Measurements from ENCODE around the gene SLC11A1. TPM values are rescaled to one million over a fixed set of nuclear protein-coding genes. Genes with fewer than 3 reads are reported as not detected.
A peak's percentile ranks its signal among the peaks of the same experiment; 100 is the strongest.

The SLC11A1 gene
- total RNA-seq = 3.8 TPM

DNA sequence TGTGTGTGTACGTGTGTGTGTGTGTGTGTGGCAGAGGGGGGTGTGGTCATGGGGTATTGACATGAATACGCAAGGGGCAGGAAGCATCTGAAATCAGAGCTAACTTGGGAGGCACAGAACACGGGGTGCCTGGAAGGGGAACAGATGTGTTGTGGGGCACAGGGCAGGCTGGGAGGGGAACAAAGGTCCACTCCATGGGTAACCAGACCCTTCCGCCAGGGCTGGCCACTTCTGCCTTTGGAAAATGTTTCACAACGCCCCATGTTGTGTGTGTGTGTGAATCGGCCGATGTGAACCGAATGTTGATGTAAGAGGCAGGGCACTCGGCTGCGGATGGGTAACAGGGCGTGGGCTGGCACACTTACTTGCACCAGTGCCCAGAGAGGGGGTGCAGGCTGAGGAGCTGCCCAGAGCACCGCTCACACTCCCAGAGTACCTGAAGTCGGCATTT, at the start of gene SLC11A1:
Gene SLC11A1, plus strand, starts transcription at position 358 of the 451 bp plus-strand sequence. CDS start 96 bp downstream, outside the sequence.

DNA sequence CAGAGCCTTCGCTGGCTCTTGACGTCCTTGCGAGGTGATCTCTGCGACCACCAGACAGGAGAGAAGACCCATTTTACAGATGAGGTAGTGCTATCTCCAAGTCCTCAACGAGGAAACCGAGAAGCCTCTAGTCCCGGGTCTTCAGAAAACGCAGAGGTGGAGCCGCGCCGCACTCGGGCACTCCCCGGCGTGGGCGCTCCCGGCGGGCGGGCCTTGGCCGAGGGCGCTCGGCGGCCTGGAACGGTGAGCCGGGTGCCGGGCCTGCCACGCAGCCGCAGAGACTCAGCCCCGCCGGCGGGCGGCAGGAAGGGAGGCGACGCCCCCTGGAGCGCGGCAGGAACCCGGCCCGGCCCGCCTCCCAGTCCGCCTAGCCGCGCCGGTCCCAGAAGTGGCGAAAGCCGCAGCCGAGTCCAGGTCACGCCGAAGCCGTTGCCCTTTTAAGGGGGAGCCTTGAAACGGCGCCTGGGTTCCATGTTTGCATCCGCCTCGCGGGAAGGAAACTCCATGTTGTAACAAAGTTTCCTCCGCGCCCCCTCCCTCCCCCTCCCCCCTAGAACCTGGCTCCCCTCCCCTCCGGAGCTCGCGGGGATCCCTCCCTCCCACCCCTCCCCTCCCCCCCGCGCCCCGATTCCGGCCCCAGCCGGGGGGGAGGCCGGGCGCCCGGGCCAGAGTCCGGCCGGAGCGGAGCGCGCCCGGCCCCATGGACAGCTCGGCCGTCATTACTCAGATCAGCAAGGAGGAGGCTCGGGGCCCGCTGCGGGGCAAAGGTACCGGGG, 17.5 kb downstream of the SLC11A1 start, which contains the start of gene CTDSP1:
Gene CTDSP1, plus strand, starts transcription at position 478 of the 776 bp plus-strand sequence. Its CDS starts 223 bp downstream, at position 701.

GRCh38 chr2:218418717-218419458, 36.8 kb downstream of the SLC11A1 start, which contains the start of gene VIL1:
Gene VIL1, plus strand, starts transcription at chr2:218419123. Its CDS starts 4,656 bp downstream, at chr2:218423779.

Small RNA genes lying within 50 kb of the gene (small RNA-seq; reads per million reads assigned to genes)
- gene MIR26B (ENCODE audit: low replicate concordance) = 1,023 reads per million, percentile 98 among the genes with 10 or more reads in this experiment
- gene MIR6810 (ENCODE audit: low replicate concordance) = not detected

Other genes starting within 250 kb of the SLC11A1 start
- 0.31 TPM for gene CXCR1, start 215.3 kb upstream of the SLC11A1 start, total RNA-seq
- 153 TPM for gene ARPC2, start 165.1 kb upstream of the SLC11A1 start, total RNA-seq
- gene GPBAR1, start 121.3 kb upstream of the SLC11A1 start, total RNA-seq = not detected
- 82.0 TPM for gene AAMP, start 112.1 kb upstream of the SLC11A1 start, total RNA-seq
- 14.4 TPM for gene PNKD, start 111.8 kb upstream of the SLC11A1 start, total RNA-seq
- gene TMBIM1, start 89.8 kb upstream of the SLC11A1 start, total RNA-seq = 8.5 TPM
- gene CATIP, start 25.4 kb upstream of the SLC11A1 start, total RNA-seq = 2.5 TPM
- 11.9 TPM for gene CTDSP1, start 17.6 kb downstream of the SLC11A1 start, total RNA-seq
- gene VIL1, start 36.9 kb downstream of the SLC11A1 start, total RNA-seq = not detected
- gene USP37, start 186.1 kb downstream of the SLC11A1 start, total RNA-seq = 43.8 TPM
- gene CNOT9, start 186.6 kb downstream of the SLC11A1 start, total RNA-seq = 53.8 TPM
- gene PLCD4, start 225.6 kb downstream of the SLC11A1 start, total RNA-seq = 2.2 TPM

Data from parietal lobe (tissue), 2 donors.